GM12872 (cell line): ENCODE results near the gene SPECC1L.

Experiments
- TF ChIP-seq, protein P1 (sequence below): IDR thresholded peaks from 3 replicates; pipeline ENCODE4 v1.5.1; 2011; ENCODE audit warnings: low read depth, mild to moderate bottlenecking, low read length, moderate library complexity; ENCODE audit not compliant: insufficient read depth

Gene SPECC1L

DNA sequence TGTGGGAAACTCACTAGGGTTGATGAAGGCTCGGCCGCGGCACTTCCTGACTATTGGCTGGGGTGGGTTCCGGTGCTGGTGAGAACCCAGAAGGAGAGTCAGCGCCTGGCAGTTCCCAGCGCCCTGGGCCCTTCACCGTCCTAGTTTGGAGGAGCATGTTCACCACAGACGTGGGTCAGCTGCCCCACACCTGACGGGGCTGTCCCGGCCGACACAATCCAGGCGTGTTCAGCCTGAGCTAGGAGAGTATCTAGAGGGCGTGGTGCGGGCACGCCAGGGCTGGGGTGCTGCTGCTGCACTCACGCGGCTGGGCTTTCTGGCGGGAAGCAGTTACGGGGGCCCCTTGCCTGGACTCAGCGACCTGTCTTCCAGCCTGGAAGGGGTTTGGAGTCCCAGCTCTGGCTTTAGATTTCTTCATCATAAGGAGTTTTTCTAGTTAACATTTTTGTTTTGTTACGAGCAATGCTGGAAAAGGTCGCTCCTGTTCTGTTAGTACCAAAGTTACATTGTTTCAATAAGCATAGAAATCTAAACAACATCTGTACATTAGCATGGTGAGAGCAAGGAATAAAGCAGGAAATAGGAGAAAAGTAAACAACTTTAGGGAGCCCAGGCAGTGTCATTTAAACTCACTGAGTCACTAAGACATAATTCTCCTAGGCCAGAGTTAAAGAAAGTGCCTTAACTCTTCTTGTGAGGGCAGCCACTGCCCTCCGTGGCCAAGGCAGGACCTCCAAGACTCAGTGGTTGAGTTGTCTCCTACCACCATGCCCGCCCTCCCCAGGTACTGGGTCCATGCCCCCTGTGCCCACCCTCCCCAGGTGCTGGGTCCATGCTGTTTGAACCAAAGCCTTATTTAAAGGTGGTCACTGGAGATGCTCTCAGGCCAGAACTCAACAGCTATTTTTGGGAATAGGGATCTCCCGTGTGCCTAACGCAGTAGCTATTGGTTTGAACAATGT is 144.6 kb downstream of the SPECC1L start:
- TF ChIP-seq, protein P1, sequence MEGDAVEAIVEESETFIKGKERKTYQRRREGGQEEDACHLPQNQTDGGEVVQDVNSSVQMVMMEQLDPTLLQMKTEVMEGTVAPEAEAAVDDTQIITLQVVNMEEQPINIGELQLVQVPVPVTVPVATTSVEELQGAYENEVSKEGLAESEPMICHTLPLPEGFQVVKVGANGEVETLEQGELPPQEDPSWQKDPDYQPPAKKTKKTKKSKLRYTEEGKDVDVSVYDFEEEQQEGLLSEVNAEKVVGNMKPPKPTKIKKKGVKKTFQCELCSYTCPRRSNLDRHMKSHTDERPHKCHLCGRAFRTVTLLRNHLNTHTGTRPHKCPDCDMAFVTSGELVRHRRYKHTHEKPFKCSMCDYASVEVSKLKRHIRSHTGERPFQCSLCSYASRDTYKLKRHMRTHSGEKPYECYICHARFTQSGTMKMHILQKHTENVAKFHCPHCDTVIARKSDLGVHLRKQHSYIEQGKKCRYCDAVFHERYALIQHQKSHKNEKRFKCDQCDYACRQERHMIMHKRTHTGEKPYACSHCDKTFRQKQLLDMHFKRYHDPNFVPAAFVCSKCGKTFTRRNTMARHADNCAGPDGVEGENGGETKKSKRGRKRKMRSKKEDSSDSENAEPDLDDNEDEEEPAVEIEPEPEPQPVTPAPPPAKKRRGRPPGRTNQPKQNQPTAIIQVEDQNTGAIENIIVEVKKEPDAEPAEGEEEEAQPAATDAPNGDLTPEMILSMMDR: no peak

DNA sequence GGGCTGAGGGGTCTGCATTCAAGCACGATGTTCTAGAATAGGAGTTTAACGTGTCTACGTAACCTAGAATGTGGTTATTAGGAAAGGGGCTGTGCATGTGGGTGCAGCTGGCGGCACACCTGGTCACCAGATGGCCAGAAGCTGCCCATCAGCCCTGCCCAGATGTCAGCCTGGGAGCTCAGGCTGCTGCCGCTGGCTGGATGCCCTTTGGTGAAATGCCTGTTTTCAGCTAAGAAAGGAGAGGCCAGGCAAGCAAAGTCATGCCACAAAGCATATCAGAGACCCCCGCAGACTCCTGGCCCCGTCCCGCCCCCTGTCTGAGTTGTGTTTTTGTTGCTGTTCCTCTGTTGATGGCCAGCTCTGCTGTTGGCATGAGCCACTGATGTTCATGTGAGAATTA is 145.5 kb downstream of the SPECC1L start:
- TF ChIP-seq, protein P1: no peak

DNA sequence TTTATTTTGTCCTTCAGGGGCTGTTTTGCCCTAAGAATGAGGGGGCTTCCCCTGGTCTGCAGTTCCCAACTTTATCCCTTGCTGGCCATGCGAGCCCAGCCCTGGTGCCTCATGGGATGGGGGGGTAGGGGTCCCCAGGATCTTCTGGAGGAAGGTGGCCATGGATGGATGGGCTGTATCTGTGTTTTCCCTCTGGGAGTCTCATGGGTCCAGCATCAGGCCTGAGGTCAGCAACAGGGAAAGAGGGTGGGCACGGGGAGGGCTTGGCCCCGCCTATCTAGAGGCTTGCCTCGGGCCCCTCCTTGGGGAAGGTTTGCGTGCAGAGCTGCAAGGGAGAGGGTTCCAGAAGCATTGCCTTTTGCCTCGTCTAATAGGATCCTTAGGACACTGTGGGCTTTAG is 146.0 kb downstream of the SPECC1L start:
- TF ChIP-seq, protein P1: no peak

DNA sequence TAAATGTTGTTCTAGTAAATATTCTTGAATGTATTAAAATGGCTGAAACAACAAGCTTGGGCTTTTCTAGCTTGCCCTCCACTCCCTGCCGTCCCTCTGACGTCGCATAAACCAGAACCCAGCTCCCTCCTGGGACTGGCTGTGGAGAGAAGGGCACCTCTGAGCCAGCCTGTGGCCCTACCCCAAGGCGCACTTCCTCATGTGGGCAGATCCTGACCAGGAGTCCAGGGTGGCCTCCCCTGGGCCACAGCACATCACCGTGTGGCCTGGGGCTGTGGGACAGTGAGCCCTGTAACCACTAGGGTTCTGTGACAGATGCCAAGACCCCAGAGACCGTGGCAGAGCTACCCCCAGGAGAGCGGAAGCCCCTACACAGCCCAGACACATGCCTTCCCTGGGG is 146.6 kb downstream of the SPECC1L start:
- TF ChIP-seq, protein P1: no peak

DNA sequence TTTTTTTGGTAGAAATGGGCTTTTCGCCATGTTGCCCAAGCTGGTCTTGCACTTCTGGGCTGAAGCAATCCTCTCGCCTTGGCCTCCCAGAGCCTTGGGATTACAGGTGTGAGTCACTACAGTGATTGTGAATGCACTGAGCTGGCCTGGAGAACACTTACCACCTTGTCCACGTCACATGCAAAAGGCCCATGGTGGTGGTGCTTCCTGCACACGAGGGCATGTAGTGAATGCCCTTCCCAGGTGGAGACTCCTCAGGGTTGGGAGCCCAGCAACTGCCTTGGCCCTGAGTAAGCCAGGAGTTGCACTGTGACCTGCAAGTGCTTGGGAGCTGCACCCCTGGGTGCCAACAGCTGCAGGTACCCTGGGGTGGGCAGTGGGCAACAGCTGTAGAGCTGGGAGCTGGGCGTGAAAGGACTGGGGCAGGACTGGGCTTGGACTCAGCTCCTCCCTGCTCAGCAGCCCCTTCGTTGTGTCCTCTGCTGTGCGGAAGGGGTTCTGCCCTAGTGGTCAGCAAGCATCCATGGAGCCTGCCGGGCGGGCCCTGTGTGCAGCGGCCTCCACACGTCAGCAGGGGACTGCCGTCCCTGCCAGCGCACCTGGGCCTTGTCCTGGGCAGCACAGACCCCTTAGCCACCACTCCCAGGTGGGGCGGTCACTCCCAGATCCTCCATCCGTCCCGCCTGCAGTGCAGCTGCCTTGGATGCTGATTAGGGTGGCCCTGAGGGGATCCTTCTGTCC is 147.4 kb downstream of the SPECC1L start:
- TF ChIP-seq, protein P1: no peak

DNA sequence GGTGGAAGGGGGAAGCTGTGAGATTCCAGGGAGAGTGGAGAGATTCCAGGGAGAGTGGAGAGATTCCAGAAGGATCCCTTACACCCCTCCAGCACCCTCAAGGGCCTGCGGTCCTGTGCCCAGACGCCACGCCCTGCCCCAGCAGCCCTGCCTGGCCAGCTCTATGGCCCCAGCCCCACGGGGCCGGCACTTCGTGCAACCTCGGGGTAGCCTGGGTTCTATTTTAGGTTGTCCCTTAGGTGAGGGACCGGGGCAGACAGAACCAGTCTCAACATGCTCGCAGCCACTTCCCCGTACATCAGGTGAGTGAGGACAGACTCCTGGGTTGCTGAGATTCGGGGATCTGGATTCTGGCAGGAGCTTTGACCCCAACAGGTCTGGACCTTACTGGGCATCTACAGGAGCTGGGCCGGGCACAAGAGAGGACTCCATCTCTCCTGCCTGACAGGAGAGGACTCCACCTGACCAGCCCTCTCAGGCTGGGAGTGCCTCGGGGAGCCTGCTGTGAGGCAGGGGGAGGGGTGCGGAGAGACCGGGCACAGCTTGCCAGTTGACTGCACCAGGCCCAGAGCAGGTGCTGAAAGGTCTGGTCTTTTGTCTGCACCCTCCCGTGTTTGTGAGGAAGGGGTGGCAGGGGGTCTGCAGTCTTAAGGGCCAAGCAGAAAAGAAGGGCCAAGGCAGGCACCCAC is 148.3 kb downstream of the SPECC1L start:
- TF ChIP-seq, protein P1: no peak

DNA sequence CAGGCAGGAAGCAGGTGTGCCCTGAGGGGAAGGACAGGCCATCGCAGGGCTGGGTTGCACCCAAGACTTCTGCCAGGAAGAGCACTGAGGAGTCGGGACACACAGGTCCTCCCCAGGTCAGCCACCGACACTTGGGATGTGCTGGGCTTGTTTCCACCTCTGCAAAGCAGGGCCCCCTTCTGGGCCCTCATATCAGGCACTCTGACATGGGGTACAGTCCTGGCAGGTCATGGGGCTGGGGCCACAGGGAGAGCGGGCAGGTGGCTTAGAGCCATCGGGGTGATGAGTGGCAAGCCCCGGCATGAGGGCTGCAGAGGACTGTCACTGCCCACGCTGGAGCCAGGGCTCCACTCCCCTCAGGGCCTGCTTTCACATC is 148.8 kb downstream of the SPECC1L start:
- TF ChIP-seq, protein P1: no peak
